Measurements from ENCODE around the gene MBOAT1. TPM values are rescaled to one million over a fixed set of nuclear protein-coding genes. Genes with fewer than 3 reads are reported as not detected.
"Not testable (repeated sequence)": the region's sequence is repeated elsewhere in the genome, so short reads cannot be mapped to it uniquely, and the experiment has no call there.

The MBOAT1 gene
- total RNA-seq, 1 donor from 2014 or later, result 2.4 TPM

- intact Hi-C loops (cut with DNase I); DNase-seq (ENCODE audit: low spot score): not testable (repeated sequence)
Measured at GRCh38 chr6:20179287-20180045, 32.8 kb downstream of the MBOAT1 start.

GRCh38 chr6:20178327-20178726 lies 33.9 kb downstream of the MBOAT1 start:
- no peak for DNase-seq (ENCODE audit: low spot score)
- intact Hi-C loops (cut with DNase I), result no loop called here

- DNase-seq (ENCODE audit: low spot score), result no peak
- intact Hi-C loops (cut with DNase I), result no loop called here
Measured at GRCh38 chr6:20175810-20176410, 36.4 kb downstream of the MBOAT1 start.

- intact Hi-C loops (cut with DNase I), result no loop called here
- no peak for DNase-seq (ENCODE audit: low spot score)
Measured at GRCh38 chr6:20173833-20174792, 38.2 kb downstream of the MBOAT1 start.

- no peak for DNase-seq (ENCODE audit: low spot score)
- intact Hi-C loops (cut with DNase I), result no loop called here
Measured at GRCh38 chr6:20172842-20173456, 39.3 kb downstream of the MBOAT1 start.

- DNase-seq (ENCODE audit: low spot score), result no peak
- intact Hi-C loops (cut with DNase I), result no loop called here
Measured at GRCh38 chr6:20170455-20171148, 41.7 kb downstream of the MBOAT1 start.

GRCh38 chr6:20169786-20170185 lies 42.5 kb downstream of the MBOAT1 start:
- no peak for DNase-seq (ENCODE audit: low spot score)
- intact Hi-C loops (cut with DNase I), result no loop called here

- intact Hi-C loops (cut with DNase I), result no loop called here
- DNase-seq (ENCODE audit: low spot score), result no peak
Measured at GRCh38 chr6:20169119-20169557, 43.1 kb downstream of the MBOAT1 start.

- no peak for DNase-seq (ENCODE audit: low spot score)
- intact Hi-C loops (cut with DNase I), result no loop called here
Measured at GRCh38 chr6:20168690-20169089, 43.6 kb downstream of the MBOAT1 start.

- no peak for DNase-seq (ENCODE audit: low spot score)
- intact Hi-C loops (cut with DNase I), result no loop called here
Measured at GRCh38 chr6:20167601-20168000, 44.7 kb downstream of the MBOAT1 start.

GRCh38 chr6:20166210-20166609 lies 46.1 kb downstream of the MBOAT1 start:
- DNase-seq (ENCODE audit: low spot score), result no peak
- intact Hi-C loops (cut with DNase I), result no loop called here

GRCh38 chr6:20162515-20162914 lies 49.8 kb downstream of the MBOAT1 start:
- no peak for DNase-seq (ENCODE audit: low spot score)
- intact Hi-C loops (cut with DNase I), result no loop called here

GRCh38 chr6:20160541-20161283 lies 51.6 kb downstream of the MBOAT1 start:
- intact Hi-C loops (cut with DNase I), result no loop called here
- no peak for DNase-seq (ENCODE audit: low spot score)

- no peak for DNase-seq (ENCODE audit: low spot score)
- intact Hi-C loops (cut with DNase I), result no loop called here
Measured at GRCh38 chr6:20159781-20160540, 52.3 kb downstream of the MBOAT1 start.

- intact Hi-C loops (cut with DNase I), result no loop called here
Measured at GRCh38 chr6:20159098-20159497, 53.2 kb downstream of the MBOAT1 start.

GRCh38 chr6:20158676-20159075 lies 53.6 kb downstream of the MBOAT1 start:
- no peak for DNase-seq (ENCODE audit: low spot score)
- intact Hi-C loops (cut with DNase I), result no loop called here

More at GRCh38 chr6:20159098-20159497, 53.2 kb downstream of the MBOAT1 start:
- DNase-seq (ENCODE audit: low spot score), result no peak

- no peak for DNase-seq (ENCODE audit: low spot score)
- intact Hi-C loops (cut with DNase I), result no loop called here
Measured at GRCh38 chr6:20156824-20157223, 55.4 kb downstream of the MBOAT1 start.

- no peak for DNase-seq (ENCODE audit: low spot score)
- intact Hi-C loops (cut with DNase I), result no loop called here
Measured at GRCh38 chr6:20154753-20155152, 57.5 kb downstream of the MBOAT1 start.
